Endothelial cell of umbilical vein (primary cell): Measurements from ENCODE around the gene PCNT. TPM values are rescaled to one million over a fixed set of nuclear protein-coding genes. Genes with fewer than 3 reads are reported as not detected.
"Not testable (repeated sequence)": the region's sequence is repeated elsewhere in the genome, so short reads cannot be mapped to it uniquely, and the experiment has no call there.

Source experiments
- BruUV-seq: library from RNA; stranded (reverse); fragments of 400-500 nt; replicated peaks from 2 replicates; lab custom pipeline; 2021; lab: Mats Ljungman, UMichigan
- CTCF ChIA-PET: fragments of 300-600, 350-600 bp; sonication (Branson Sonifier 250); formaldehyde crosslinking; loops from one replicate; lab custom pipeline; 2021; ENCODE audit warnings: antibody characterized with exemption, inconsistent platforms; lab: Charles Lee
- POLR2A ChIA-PET: fragments of 300-600, 350-600 bp; sonication (Branson Sonifier 250); formaldehyde crosslinking; loops from one replicate; lab custom pipeline; 2021; ENCODE audit warnings: antibody characterized with exemption, inconsistent platforms; lab: Charles Lee
- DNase-seq: peaks from one replicate; pipeline ENCODE4 v3.0.0-alpha.2; 2011; ENCODE audit warnings: low read depth, low spot score
- FAIRE-seq: peaks from 2 replicates; lab custom pipeline; 2011; peaks lifted over from hg19 to GRCh38; lab: Jason Lieb, UNC
- H2AFZ ChIP-seq: 2 replicates; pipeline ENCODE4 v1.6.0; 2012; ENCODE audit warnings: low read depth, low read length, control low read depth, inconsistent platforms
- H3K27ac ChIP-seq: 2 replicates; pipeline ENCODE4 v1.5.1; 2011; ENCODE audit warnings: low read depth, mild to moderate bottlenecking, control low read depth, low read length, moderate library complexity; ENCODE audit not compliant: insufficient read depth
- H3K27me3 ChIP-seq, 2 experiments: 2 replicates each; pipeline versions ENCODE4 v1.6.0 to v1.6.1; 2011; ENCODE audit warnings: low read length in 2 of 2, mixed read lengths in 1 of 2; ENCODE audit not compliant: control insufficient read depth in 2 of 2, insufficient read depth in 2 of 2
- H3K36me3 ChIP-seq, 2 experiments: 2 replicates in 1 of 2; 3 replicates in 1 of 2; pipeline ENCODE4 v1.5.1; 2011; ENCODE audit warnings: low read length in 2 of 2, mild to moderate bottlenecking in 1 of 2, moderate library complexity in 1 of 2; ENCODE audit not compliant: control insufficient read depth in 2 of 2, insufficient read depth in 2 of 2; ENCODE audit errors: extremely low read depth in 1 of 2
- H3K4me1 ChIP-seq: 3 replicates; pipeline ENCODE4 v1.5.1; 2011; ENCODE audit warnings: mild to moderate bottlenecking, low read length; ENCODE audit not compliant: control insufficient read depth, insufficient read depth; ENCODE audit errors: extremely low read depth
- H3K4me2 ChIP-seq: 2 replicates; pipeline ENCODE4 v1.6.1; 2011; ENCODE audit warnings: low read length, control low read depth, mixed read lengths; ENCODE audit not compliant: insufficient read depth
- H3K4me3 ChIP-seq, 3 experiments: fragments of 200-600 bp in 1 of 3; sonication (generic), shearing (Covaris generic) in 1 of 3; replicated peaks in 1 of 3; 2 replicates each; pipeline ENCODE4 v1.5.1; 2011 to 2016; ENCODE audit warnings: control low read depth in 3 of 3, low read length in 3 of 3, mild to moderate bottlenecking in 2 of 3, inconsistent platforms in 1 of 3, low read depth in 1 of 3, moderate library complexity in 1 of 3; ENCODE audit not compliant: insufficient read depth in 1 of 3
- H3K79me2 ChIP-seq: 2 replicates; pipeline ENCODE4 v1.6.0; 2012; ENCODE audit warnings: low read length, inconsistent platforms; ENCODE audit not compliant: control insufficient read depth, insufficient read depth
- H3K9ac ChIP-seq: replicated peaks from 2 replicates; pipeline ENCODE3; 2011; ENCODE audit warnings: low read length, control low read depth; ENCODE audit not compliant: insufficient read depth; ENCODE audit errors: extremely low read depth
- H3K9me1 ChIP-seq: replicated peaks from 3 replicates; pipeline ENCODE4 v1.6.0; 2011; ENCODE audit warnings: mild to moderate bottlenecking, low read length; ENCODE audit not compliant: control insufficient read depth, insufficient read depth; ENCODE audit errors: extremely low read depth
- H3K9me3 ChIP-seq: replicated peaks from 2 replicates; pipeline ENCODE4 v1.5.1; 2012; ENCODE audit warnings: low read length, inconsistent platforms; ENCODE audit not compliant: control insufficient read depth, insufficient read depth
- H4K20me1 ChIP-seq: replicated peaks from 2 replicates; pipeline ENCODE3; 2011; ENCODE audit warnings: mild to moderate bottlenecking, low read length; ENCODE audit not compliant: control insufficient read depth, insufficient read depth; ENCODE audit errors: extremely low read depth
- EZH2 ChIP-seq: IDR thresholded peaks from 2 replicates; pipeline ENCODE4 v1.6.1; 2012; ENCODE audit warnings: borderline replicate concordance, low read depth, mild to moderate bottlenecking, moderate library complexity, low read length, inconsistent platforms; ENCODE audit not compliant: severe bottlenecking
- FOS ChIP-seq: IDR thresholded peaks from 2 replicates; pipeline ENCODE4 v1.6.1; 2011; ENCODE audit warnings: mild to moderate bottlenecking, low read length, moderate library complexity, borderline replicate concordance; ENCODE audit not compliant: insufficient read depth
- POLR2A ChIP-seq: IDR thresholded peaks from 2 replicates; pipeline ENCODE4 v1.6.1; 2012; ENCODE audit warnings: low read depth, mild to moderate bottlenecking, control low read depth, low read length
- POLR2AphosphoS5 ChIP-seq: IDR thresholded peaks from 2 replicates; pipeline ENCODE4 v1.6.1; 2012; ENCODE audit warnings: low read depth, mild to moderate bottlenecking, control low read depth, low read length, moderate library complexity; ENCODE audit not compliant: insufficient read depth
- dilution Hi-C: fragments of 300-500 bp; cut with MboI; formaldehyde crosslinking; loops from one replicate; pipeline ENCODE4 v1.15.0; 2019; ENCODE audit warnings: low sequenced_read_pairs; ENCODE audit not compliant: extremely low pct_ligation_motif_present
- intact Hi-C: fragments of 100-400 bp; cut with micrococcal nuclease; formaldehyde crosslinking; loops from one replicate; pipeline ENCODE4 v1.10.0; 2022
- polyA plus RNA-seq, 4 experiments: library from polyadenylated mRNA; depleted of rRNA in 3 of 4; stranded (reverse) in 3 of 4; unstranded in 1 of 4; fragments of >200 nt; gene quantifications; 2 replicates each; pipeline versions ENCODE4 v1.2.1 to v1.2.3, GENCODE V29; 2011 to 2012; ENCODE audit warnings: missing spikeins in 1 of 4
- total RNA-seq: library from RNA; stranded (reverse); gene quantifications from 2 replicates; pipeline ENCODE4 v1.2.3, GENCODE V29; 2021

PCNT gene
- total and polyA plus RNA-seq, 2 donors (not counting 3 experiments of a cell fraction or from before 2014, with no cell fraction given) = 9.6 to 49.5 TPM

DNA sequence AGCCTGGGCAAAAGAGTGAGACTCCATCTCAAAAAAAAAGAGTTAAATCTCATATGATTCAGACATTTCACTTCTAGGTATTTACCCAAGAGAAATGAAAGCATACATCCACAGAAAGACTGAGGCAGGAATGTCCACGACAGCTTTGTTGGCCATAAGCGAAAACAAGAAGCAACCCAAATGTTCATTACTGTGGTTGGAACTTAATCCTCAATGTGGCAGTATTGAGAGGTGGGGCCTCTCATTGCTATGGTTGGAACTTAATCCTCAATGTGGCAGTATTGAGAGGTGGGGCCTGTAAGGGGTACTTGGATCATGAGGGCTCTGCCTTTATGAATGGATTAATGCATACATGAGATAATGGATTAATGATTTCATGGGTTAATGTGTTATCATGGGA is 15.5 kb upstream of the PCNT start:
- Histone ChIP-seq H3K4me2 (no peak overlapping the region), H3K27me3 (no peaks in the 10 kb centered on the region), H4K20me1 (no peaks in the 10 kb centered on the region), H2AFZ (no peak overlapping the region), H3K27ac (no peak overlapping the region), H3K36me3 (peaks cover 3 to 4% of the 10 kb centered on the region in 2 experiments), H3K9ac (no peak overlapping the region), H3K4me3 (no peak overlapping the region), H3K79me2 (no peaks in the 10 kb centered on the region), H3K9me1 (no peaks in the 10 kb centered on the region), H3K4me1 (no peaks in the 10 kb centered on the region), H3K9me3 (no peaks in the 10 kb centered on the region)
- CTCF ChIA-PET = no interaction called here
- TF ChIP-seq POLR2AphosphoS5 (no peak), FOS (no peak), POLR2A (no peak), EZH2 (no peak)
- FAIRE-seq = no peak
- POLR2A ChIA-PET = no interaction called here
- no peak for DNase-seq
- intact Hi-C loops (no loop called here), dilution Hi-C loops (no loop called here)
- BruUV-seq = no TSS peak

DNA sequence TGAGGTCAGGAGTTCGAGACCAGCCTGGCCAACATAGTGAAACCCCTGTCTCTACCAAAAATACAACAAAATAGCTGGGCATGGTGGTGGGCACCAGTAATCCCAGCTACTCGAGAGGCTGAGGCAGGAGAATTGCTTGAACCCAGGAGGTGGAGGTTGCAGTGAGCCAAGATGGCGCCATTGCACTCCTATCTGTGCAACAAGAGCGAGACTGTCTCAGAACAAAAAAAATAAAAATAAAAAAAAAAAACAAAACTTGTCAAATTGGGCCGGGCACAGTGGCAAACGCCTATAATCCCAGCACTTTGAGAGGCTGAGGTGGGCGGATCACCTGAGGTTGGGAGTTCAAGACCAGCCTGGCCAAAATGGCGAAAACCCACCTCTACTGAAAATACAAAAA is 13.7 kb upstream of the PCNT start:
- BruUV-seq, intact Hi-C loops: not testable (repeated sequence)

More for the DNA sequence above, 13.7 kb upstream of the PCNT start:
- H3K9me3 ChIP-seq, H3K4me3 ChIP-seq, H4K20me1 ChIP-seq, POLR2A ChIA-PET, H3K27ac ChIP-seq, H2AFZ ChIP-seq, H3K79me2 ChIP-seq, H3K9me1 ChIP-seq, H3K36me3 ChIP-seq, dilution Hi-C loops, H3K27me3 ChIP-seq, H3K4me1 ChIP-seq, DNase-seq, FAIRE-seq, H3K4me2 ChIP-seq, H3K9ac ChIP-seq: not testable (repeated sequence)
- CTCF ChIA-PET = interaction anchor here (1.3 kb wide), 1 partner anchor 26 kb away, joined by 3 read pairs; no protein-coding TSS in a partner anchor
